Measurements from ENCODE around the gene LRRC26.

LRRC26 gene

DNA sequence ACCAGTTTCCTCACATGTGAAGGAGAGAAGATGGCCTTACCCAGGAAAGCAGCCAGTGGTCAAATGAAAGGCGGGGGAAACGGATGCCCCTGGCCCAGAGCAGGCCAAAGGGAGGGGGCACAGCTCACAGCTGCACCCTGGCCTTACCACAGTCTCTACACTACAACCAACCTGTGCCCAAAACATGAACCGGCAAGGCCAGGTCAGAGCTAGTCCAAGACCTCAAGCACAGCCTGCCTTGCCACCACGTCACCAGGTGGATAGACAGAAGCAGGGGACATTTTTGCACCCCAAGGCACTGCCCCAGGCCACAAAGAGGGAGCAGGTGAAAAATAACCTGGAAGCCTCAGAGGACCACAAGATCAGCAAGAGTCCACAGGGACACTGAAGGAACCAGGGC is 26.4 kb downstream of the LRRC26 start:
- H3K36me3 ChIP-seq (ENCODE audit: control insufficient read depth, low read length), result no peaks in the 10 kb centered on the region
- H3K9me3 ChIP-seq (ENCODE audit: control insufficient read depth, insufficient read depth, low read length), result no peaks in the 10 kb centered on the region
- H3K4me1 ChIP-seq (ENCODE audit: control insufficient read depth, low read length), result peaks cover 4% of the 10 kb centered on the region; the same call in 1 of the 2 replicates
- H3K9me2 ChIP-seq (replicated peaks; ENCODE audit: control insufficient read depth, low read length), result no peaks in the 10 kb centered on the region
- no peak overlapping the region for H3K4me2 ChIP-seq (ENCODE audit: low read length)
- no peaks in the 10 kb centered on the region for H3F3A ChIP-seq (ENCODE audit: control insufficient read depth, insufficient read depth)
- TF ChIP-seq, protein P1, sequence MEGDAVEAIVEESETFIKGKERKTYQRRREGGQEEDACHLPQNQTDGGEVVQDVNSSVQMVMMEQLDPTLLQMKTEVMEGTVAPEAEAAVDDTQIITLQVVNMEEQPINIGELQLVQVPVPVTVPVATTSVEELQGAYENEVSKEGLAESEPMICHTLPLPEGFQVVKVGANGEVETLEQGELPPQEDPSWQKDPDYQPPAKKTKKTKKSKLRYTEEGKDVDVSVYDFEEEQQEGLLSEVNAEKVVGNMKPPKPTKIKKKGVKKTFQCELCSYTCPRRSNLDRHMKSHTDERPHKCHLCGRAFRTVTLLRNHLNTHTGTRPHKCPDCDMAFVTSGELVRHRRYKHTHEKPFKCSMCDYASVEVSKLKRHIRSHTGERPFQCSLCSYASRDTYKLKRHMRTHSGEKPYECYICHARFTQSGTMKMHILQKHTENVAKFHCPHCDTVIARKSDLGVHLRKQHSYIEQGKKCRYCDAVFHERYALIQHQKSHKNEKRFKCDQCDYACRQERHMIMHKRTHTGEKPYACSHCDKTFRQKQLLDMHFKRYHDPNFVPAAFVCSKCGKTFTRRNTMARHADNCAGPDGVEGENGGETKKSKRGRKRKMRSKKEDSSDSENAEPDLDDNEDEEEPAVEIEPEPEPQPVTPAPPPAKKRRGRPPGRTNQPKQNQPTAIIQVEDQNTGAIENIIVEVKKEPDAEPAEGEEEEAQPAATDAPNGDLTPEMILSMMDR (IDR thresholded peaks at IDR 0.05; ENCODE audit: low read depth, low read length, poor library complexity, severe bottlenecking), result no peak
- TF ChIP-seq EZH2phosphoT487 (IDR thresholded peaks at IDR 0.05; ENCODE audit: borderline replicate concordance, low read length), result no peak
- H3K27me3 ChIP-seq (ENCODE audit: control insufficient read depth, low read length), result peaks cover 23% of the 10 kb centered on the region; the same call in 1 of the 2 replicates
- H4K20me1 ChIP-seq (ENCODE audit: control insufficient read depth, insufficient read depth, low read depth, low read length), result no peaks in the 10 kb centered on the region
- no peaks in the 10 kb centered on the region for H3K79me2 ChIP-seq (ENCODE audit: control insufficient read depth, low read length)
- H3K27ac ChIP-seq (ENCODE audit: low read depth, low read length), result no peak overlapping the region
- no peak overlapping the region for H3K4me3 ChIP-seq (ENCODE audit: low read length)

DNA sequence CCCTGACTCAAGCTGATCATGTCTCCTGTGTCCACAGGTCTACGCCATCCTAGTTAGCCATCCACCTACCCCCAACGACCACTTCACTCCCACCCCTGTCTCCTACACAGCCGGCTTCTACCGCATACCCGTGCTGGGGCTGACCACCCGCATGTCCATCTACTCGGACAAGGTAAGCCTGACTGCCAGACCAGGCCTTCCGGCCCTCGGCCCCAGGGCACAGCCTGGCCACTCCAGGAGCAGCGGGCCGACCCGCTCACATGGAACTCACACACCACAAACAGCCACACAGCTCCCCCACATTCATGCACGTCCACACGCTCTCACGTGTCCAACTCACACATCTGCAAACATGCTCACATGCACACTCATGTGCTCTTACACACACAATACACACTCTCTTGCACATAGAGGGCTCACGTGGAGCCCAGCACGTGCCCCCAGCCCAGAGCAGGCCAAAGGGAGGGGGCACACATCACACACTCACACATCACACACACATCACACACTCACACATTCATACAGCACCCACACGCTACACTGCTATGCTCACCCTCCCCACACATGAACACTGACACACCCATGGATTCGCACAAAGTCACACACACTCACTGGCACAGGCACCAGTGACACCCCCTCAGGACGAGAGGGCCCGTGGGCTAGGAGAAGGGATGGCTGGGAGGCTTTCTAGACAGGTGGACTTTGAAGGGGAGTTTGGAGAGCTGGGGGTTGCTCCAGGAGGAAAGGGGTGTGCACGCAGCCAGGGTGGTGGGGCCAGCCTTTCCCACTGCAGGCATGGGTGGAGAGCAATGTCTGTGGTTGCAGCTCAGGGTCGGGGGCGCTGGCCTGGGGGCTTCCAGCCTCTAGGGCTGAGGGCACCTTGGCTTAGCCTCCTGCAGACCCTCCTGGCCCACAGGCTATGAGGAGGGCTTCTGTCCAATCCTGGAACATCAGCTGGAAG is 27.6 kb downstream of the LRRC26 start:
- Histone ChIP-seq H3F3A (ENCODE audit: control insufficient read depth, insufficient read depth) (no peaks in the 10 kb centered on the region), H3K4me3 (ENCODE audit: low read length) (no peak overlapping the region), H3K79me2 (ENCODE audit: control insufficient read depth, low read length) (no peaks in the 10 kb centered on the region), H3K27me3 (ENCODE audit: control insufficient read depth, low read length) (peaks cover 23% of the 10 kb centered on the region; the same call in 1 of the 2 replicates), H3K36me3 (ENCODE audit: control insufficient read depth, low read length) (no peaks in the 10 kb centered on the region), H3K27ac (ENCODE audit: low read depth, low read length) (no peak overlapping the region), H3K9me3 (ENCODE audit: control insufficient read depth, insufficient read depth, low read length) (no peaks in the 10 kb centered on the region), H4K20me1 (ENCODE audit: control insufficient read depth, insufficient read depth, low read depth, low read length) (no peaks in the 10 kb centered on the region), H3K4me1 (ENCODE audit: control insufficient read depth, low read length) (peaks cover 7% of the 10 kb centered on the region), H3K4me2 (ENCODE audit: low read length) (no peak overlapping the region), H3K9me2 (replicated peaks; ENCODE audit: control insufficient read depth, low read length) (no peaks in the 10 kb centered on the region)
- TF ChIP-seq, protein P1 (IDR thresholded peaks at IDR 0.05; ENCODE audit: low read depth, low read length, poor library complexity, severe bottlenecking), result no peak
- no peak for TF ChIP-seq EZH2phosphoT487 (IDR thresholded peaks at IDR 0.05; ENCODE audit: borderline replicate concordance, low read length)

DNA sequence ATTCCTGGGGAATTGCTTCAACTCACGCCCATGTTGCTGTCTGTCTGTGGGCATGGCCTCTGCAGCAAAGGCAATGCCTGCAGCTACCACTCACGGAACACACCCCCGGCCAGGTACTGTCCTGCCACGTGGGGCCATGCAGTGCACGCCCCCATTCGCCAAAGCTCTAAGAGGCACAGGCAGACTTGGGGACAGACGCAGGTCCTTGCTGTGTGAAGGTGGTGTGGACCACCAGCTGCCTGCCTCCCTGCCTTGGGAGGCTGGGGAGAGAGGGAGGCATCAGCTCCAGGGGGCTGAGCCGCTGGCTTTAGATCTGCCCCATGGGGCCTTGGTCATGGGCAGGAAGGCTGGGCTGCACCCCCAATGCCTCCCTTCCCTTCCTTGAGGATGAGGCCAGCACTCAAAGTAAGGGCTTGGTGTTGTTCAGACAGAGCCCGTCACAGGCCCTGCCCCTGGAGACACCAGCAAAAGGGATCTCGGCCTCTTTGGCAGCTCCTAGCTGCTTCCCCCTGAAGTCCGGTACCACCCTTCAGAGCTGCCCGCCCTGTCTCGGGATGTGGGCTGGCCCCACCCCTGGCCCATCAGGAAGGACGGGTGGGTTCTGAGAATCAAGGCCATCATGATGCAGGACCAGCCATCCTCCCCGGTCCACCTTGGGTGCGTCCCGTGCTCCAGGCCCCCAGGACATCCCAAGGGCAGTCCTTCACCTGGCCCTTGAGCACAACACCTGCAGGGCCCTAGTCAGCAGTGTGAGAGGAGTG is 28.6 kb downstream of the LRRC26 start:
- H3K4me1 ChIP-seq (ENCODE audit: control insufficient read depth, low read length), result peaks cover 15% of the 10 kb centered on the region
- H3K4me2 ChIP-seq (ENCODE audit: low read length), result no peak overlapping the region
- no peaks in the 10 kb centered on the region for H3K9me2 ChIP-seq (replicated peaks; ENCODE audit: control insufficient read depth, low read length)
- H3K9me3 ChIP-seq (ENCODE audit: control insufficient read depth, insufficient read depth, low read length), result no peaks in the 10 kb centered on the region
- H3K27me3 ChIP-seq (ENCODE audit: control insufficient read depth, low read length), result peaks cover 28% of the 10 kb centered on the region
- no peak overlapping the region for H3K27ac ChIP-seq (ENCODE audit: low read depth, low read length)
- no peak overlapping the region for H3K4me3 ChIP-seq (ENCODE audit: low read length)
- no peaks in the 10 kb centered on the region for H3K79me2 ChIP-seq (ENCODE audit: control insufficient read depth, low read length)
- H3K36me3 ChIP-seq (ENCODE audit: control insufficient read depth, low read length), result no peaks in the 10 kb centered on the region
- no peaks in the 10 kb centered on the region for H4K20me1 ChIP-seq (ENCODE audit: control insufficient read depth, insufficient read depth, low read depth, low read length)
- no peaks in the 10 kb centered on the region for H3F3A ChIP-seq (ENCODE audit: control insufficient read depth, insufficient read depth)
- TF ChIP-seq, protein P1 (IDR thresholded peaks at IDR 0.05; ENCODE audit: low read depth, low read length, poor library complexity, severe bottlenecking), result no peak
- TF ChIP-seq EZH2phosphoT487 (IDR thresholded peaks at IDR 0.05; ENCODE audit: borderline replicate concordance, low read length), result no peak

All from DOHH2 (cell line).